ENCODE results near the gene ACSBG1. TPM values are rescaled to one million over a fixed set of nuclear protein-coding genes. Genes with fewer than 3 reads are reported as not detected.
"Not testable (repeated sequence)": the region's sequence is repeated elsewhere in the genome, so short reads cannot be mapped to it uniquely, and the experiment has no call there.

The ACSBG1 gene
- total and polyA plus RNA-seq, 4 donors = 0.47 to 7.9 (median 2.5) TPM

DNA sequence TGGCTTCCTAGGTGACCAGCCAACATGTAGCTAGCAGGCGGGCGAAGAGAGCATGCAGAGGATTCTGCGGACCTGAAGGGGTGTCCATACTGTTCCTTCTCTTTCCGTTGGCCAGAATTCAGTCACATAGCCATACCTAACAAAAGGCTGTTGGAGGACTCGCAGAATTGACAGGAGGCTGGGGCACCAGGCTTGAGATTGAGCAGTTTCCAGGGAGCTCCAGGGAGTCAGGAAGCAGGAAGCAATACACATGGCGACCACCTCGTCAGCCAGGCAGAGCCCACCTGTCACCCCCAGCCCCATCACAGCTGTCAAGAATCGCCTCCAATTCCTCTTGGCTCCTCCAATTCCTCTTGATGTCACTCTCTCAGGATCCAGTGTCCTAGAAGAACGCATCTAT, 16.8 kb upstream of the ACSBG1 start:
- TF ChIP-seq, protein P1, sequence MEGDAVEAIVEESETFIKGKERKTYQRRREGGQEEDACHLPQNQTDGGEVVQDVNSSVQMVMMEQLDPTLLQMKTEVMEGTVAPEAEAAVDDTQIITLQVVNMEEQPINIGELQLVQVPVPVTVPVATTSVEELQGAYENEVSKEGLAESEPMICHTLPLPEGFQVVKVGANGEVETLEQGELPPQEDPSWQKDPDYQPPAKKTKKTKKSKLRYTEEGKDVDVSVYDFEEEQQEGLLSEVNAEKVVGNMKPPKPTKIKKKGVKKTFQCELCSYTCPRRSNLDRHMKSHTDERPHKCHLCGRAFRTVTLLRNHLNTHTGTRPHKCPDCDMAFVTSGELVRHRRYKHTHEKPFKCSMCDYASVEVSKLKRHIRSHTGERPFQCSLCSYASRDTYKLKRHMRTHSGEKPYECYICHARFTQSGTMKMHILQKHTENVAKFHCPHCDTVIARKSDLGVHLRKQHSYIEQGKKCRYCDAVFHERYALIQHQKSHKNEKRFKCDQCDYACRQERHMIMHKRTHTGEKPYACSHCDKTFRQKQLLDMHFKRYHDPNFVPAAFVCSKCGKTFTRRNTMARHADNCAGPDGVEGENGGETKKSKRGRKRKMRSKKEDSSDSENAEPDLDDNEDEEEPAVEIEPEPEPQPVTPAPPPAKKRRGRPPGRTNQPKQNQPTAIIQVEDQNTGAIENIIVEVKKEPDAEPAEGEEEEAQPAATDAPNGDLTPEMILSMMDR (IDR thresholded peaks at IDR 0.05; ENCODE audit: control extremely low read depth, extremely low read depth) = no peak
- H3K27ac ChIP-seq (ENCODE audit: low read depth in 1 of 2, low read length in 1 of 2) = no peak overlapping the region
- ATAC-seq (ENCODE audit: insufficient read depth, low FRiP score) (no peak), DNase-seq (no peak)
- 85 to 89% methylated on average over 9 of the region's 9 CpGs for WGBS, 2 donors
- H3K9me3 ChIP-seq (ENCODE audit: control insufficient read depth in 4 of 4, insufficient read depth in 3 of 4, low read length in 3 of 4) = no peaks in the 10 kb centered on the region
- H3K36me3 ChIP-seq (ENCODE audit: control insufficient read depth in 4 of 4, insufficient read depth in 4 of 4, low read length in 4 of 4) = no peaks in the 10 kb centered on the region
- H3K4me1 ChIP-seq (ENCODE audit: control insufficient read depth in 5 of 5, insufficient read depth in 5 of 5, low read length in 5 of 5) = no peaks in the 10 kb centered on the region
- no peak overlapping the region for H3K4me3 ChIP-seq
- H3K27me3 ChIP-seq (ENCODE audit: control insufficient read depth in 3 of 3, insufficient read depth in 3 of 3, low read length in 2 of 3) = no peaks in the 10 kb centered on the region
- no peak overlapping the region for H3K9ac ChIP-seq (ENCODE audit: insufficient read depth in 1 of 2, low read length in 2 of 2)

DNA sequence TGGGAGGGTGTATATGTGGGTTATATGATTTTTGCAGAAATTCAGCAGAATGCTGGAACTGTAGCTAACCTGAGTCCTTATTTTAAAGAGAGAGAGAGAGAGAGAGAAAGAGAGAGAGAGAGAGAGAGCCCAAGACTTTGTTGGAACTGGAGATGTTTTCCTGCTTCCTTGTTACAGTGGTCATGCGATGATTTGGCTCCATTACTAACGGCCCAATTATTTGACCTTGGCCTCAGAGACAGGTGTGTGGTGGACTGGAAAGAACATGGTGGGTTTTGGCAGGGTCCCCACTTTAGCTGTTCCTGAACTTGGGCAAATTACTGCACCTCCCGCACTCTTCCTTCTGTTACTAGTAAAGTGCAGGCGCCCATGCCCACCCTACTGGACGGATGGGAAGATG, 14.8 kb upstream of the ACSBG1 start:
- Histone ChIP-seq H3K9me3 (ENCODE audit: control insufficient read depth in 4 of 4, insufficient read depth in 3 of 4, low read length in 3 of 4) (no peaks in the 10 kb centered on the region), H3K36me3 (ENCODE audit: control insufficient read depth in 4 of 4, insufficient read depth in 4 of 4, low read length in 4 of 4) (no peaks in the 10 kb centered on the region), H3K9ac (ENCODE audit: insufficient read depth in 1 of 2, low read length in 2 of 2) (no peak overlapping the region), H3K27me3 (ENCODE audit: control insufficient read depth in 3 of 3, insufficient read depth in 3 of 3, low read length in 2 of 3) (no peaks in the 10 kb centered on the region), H3K4me1 (ENCODE audit: control insufficient read depth in 5 of 5, insufficient read depth in 5 of 5, low read length in 5 of 5) (peaks cover 0 to under 1% (median 0%) of the 10 kb centered on the region in 5 donors), H3K27ac (ENCODE audit: low read depth in 1 of 2, low read length in 1 of 2) (no peak overlapping the region), H3K4me3 (no peak overlapping the region)
- TF ChIP-seq, protein P1 (IDR thresholded peaks at IDR 0.05; ENCODE audit: control extremely low read depth, extremely low read depth) = no peak
- WGBS, 2 donors = 87 to 94% methylated on average over 5 of the region's 5 CpGs
- no peak for ATAC-seq (ENCODE audit: insufficient read depth, low FRiP score)
- no peak for DNase-seq

DNA sequence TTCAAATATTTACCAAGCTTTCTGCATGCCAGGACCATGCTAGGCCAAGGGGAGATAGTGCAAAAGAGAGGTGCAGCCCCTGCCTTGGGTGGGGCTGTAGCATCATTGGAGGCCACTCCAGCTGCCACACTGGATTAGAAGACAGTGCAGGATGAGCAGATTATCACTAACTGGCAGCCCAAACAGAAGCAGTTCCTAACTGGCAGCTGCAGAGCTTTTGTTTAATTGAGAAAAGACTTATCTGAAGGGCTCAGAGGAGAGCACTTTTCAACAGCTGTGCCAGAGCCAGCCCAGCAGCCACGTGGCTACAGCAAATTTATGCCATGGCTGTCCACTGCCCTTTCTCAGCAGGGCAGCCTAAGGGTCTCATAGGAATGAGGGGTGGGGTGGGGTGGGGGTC, 13.5 kb upstream of the ACSBG1 start:
- TF ChIP-seq, protein P1 (IDR thresholded peaks at IDR 0.05; ENCODE audit: control extremely low read depth, extremely low read depth) = no peak
- no peaks in the 10 kb centered on the region for H3K27me3 ChIP-seq (ENCODE audit: control insufficient read depth in 3 of 3, insufficient read depth in 3 of 3, low read length in 2 of 3)
- ATAC-seq (ENCODE audit: insufficient read depth, low FRiP score) = no peak
- no peaks in the 10 kb centered on the region for H3K36me3 ChIP-seq (ENCODE audit: control insufficient read depth in 4 of 4, insufficient read depth in 4 of 4, low read length in 4 of 4)
- no peaks in the 10 kb centered on the region for H3K9me3 ChIP-seq (ENCODE audit: control insufficient read depth in 4 of 4, insufficient read depth in 3 of 4, low read length in 3 of 4)
- H3K9ac ChIP-seq (ENCODE audit: insufficient read depth in 1 of 2, low read length in 2 of 2) = no peak overlapping the region
- peaks cover 0 to 9% (median 0%) of the 10 kb centered on the region in 5 donors for H3K4me1 ChIP-seq (ENCODE audit: control insufficient read depth in 5 of 5, insufficient read depth in 5 of 5, low read length in 5 of 5)
- no peak for DNase-seq
- 65 to 88% methylated on average over 1 of the region's 1 CpG for WGBS, 2 donors
- no peak overlapping the region for H3K4me3 ChIP-seq
- H3K27ac ChIP-seq (ENCODE audit: low read depth in 1 of 2, low read length in 1 of 2) = no peak overlapping the region

DNA sequence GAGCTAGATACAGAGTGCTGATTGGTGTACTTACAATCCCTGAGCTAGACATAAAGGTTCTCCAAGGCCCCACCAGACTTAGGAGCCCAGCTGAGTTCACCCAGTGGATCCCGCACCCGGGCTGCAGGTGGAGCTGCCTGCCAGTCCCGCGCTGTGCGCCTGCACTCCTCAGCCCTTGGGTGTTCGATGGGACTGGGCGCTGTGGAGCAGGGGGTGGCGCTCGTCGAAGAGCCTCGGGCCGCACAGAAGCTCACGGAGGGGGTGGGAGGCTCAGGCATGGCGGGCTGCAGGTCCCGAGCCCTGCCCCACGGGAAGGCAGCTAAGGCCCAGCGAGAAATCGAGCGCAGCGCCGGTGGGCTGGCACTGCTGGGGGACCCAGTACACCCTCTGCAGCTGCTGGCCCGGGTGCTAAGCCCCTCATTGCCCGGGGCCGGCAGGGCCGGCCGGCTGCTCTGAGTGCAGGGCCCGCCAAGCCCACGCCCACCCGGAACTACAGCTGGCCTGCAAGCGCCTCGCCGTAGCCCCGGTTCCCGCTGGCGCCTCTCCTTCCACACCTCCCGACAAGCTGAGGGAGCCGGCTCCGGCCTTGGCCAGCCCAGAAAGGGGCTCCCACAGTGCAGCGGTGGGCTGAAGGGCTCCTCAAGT, 11.7 kb upstream of the ACSBG1 start:
- H3K4me3 ChIP-seq; DNase-seq; H3K9ac ChIP-seq (ENCODE audit: insufficient read depth in 1 of 2, low read length in 2 of 2); H3K27me3 ChIP-seq (ENCODE audit: control insufficient read depth in 3 of 3, insufficient read depth in 3 of 3, low read length in 2 of 3); H3K36me3 ChIP-seq (ENCODE audit: control insufficient read depth in 4 of 4, insufficient read depth in 4 of 4, low read length in 4 of 4); H3K4me1 ChIP-seq (ENCODE audit: control insufficient read depth in 5 of 5, insufficient read depth in 5 of 5, low read length in 5 of 5); H3K27ac ChIP-seq (ENCODE audit: low read depth in 1 of 2, low read length in 1 of 2); H3K9me3 ChIP-seq (ENCODE audit: control insufficient read depth in 4 of 4, insufficient read depth in 3 of 4, low read length in 3 of 4); ATAC-seq (ENCODE audit: insufficient read depth, low FRiP score): not testable (repeated sequence)
- WGBS, 2 donors = 96 to 98% methylated on average over 32 to 39 of the region's 39 CpGs

DNA sequence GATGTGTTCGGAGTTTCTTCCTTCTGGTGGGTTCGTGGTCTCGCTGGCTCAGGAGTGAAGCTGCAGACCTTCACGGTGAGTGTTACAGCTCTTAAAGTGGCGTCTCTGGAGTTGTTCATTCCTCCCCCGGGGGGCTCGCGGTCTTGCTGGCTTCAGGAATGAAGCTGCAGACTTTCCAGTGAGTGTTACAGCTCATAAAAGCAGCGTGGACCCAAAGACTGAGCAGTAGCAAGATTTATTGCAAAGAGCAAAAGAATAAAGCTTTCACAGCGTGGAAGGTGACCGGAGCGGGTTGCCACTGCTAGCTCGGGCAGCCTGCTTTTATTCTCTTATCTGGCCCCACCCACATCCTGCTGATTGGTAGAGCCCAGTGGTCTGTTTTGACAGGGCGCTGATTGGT, 11.0 kb upstream of the ACSBG1 start:
- not testable (repeated sequence) for H3K27me3 ChIP-seq (ENCODE audit: control insufficient read depth in 3 of 3, insufficient read depth in 3 of 3, low read length in 2 of 3); H3K36me3 ChIP-seq (ENCODE audit: control insufficient read depth in 4 of 4, insufficient read depth in 4 of 4, low read length in 4 of 4); DNase-seq; H3K9me3 ChIP-seq (ENCODE audit: control insufficient read depth in 4 of 4, insufficient read depth in 3 of 4, low read length in 3 of 4); H3K4me3 ChIP-seq; H3K9ac ChIP-seq (ENCODE audit: insufficient read depth in 1 of 2, low read length in 2 of 2); ATAC-seq (ENCODE audit: insufficient read depth, low FRiP score); H3K4me1 ChIP-seq (ENCODE audit: control insufficient read depth in 5 of 5, insufficient read depth in 5 of 5, low read length in 5 of 5); H3K27ac ChIP-seq (ENCODE audit: low read depth in 1 of 2, low read length in 1 of 2)
- 80 to 86% methylated on average over 13 of the region's 14 CpGs for WGBS, 2 donors

All from lung (tissue), 12 donors.